Tibial artery (tissue), 4 donors: Measurements from ENCODE around the gene IGF1R.

Source experiments
- DNase-seq, 2 donors: peaks; one replicate each; pipeline ENCODE4 v3.0.0-alpha.2; 2019
- H3K27ac ChIP-seq, 2 donors: fragments of 200-600 bp; sonication (generic) in 1 of 2; 1 replicate in 1 of 2; 2 replicates in 1 of 2; pipeline ENCODE4 v1.5.1; 2018 to 2019; ENCODE audit warnings: mild to moderate bottlenecking in 1 of 2
- H3K27me3 ChIP-seq, 2 donors: fragments of 200-600 bp; sonication (generic) in 1 of 2; one replicate each; pipeline versions ENCODE4 v1.5.1 to v1.6.0; 2016 to 2019
- H3K36me3 ChIP-seq, 3 donors: fragments of 200-600 bp; sonication (generic) in 2 of 3; one replicate each; pipeline ENCODE4 v1.5.1; 2016 to 2019; ENCODE audit warnings: mild to moderate bottlenecking in 2 of 3
- H3K4me1 ChIP-seq, 4 donors: fragments of 200-600 bp; sonication (generic) in 2 of 4; 1 replicate in 3 of 4; 2 replicates in 1 of 4; pipeline ENCODE4 v1.5.1; 2016 to 2019
- H3K4me3 ChIP-seq, 2 donors: fragments of 200-600 bp; sonication (generic) in 1 of 2; 1 replicate in 1 of 2; 2 replicates in 1 of 2; pipeline ENCODE4 v1.5.1; 2018 to 2019; ENCODE audit warnings: mild to moderate bottlenecking in 2 of 2
- H3K9me3 ChIP-seq, 3 donors: fragments of 200-600 bp; sonication (generic) in 1 of 3; one replicate each; pipeline ENCODE4 v1.5.1; 2016 to 2019
- intact Hi-C: fragments of 100-400 bp; cut with DNase I; formaldehyde crosslinking; loops from one replicate; pipeline ENCODE4 v1.15.0; 2023; ENCODE audit warnings: low total_unique reads
- TF ChIP-seq, protein P1 (sequence below), 2 experiments: fragments of 200-600 bp in 1 of 2; fragments of 450-650 bp in 1 of 2; IDR thresholded peaks; one replicate each; pipeline ENCODE4 v1.5.1; 2017 to 2019; ENCODE audit warnings: antibody characterized with exemption in 2 of 2, mild to moderate bottlenecking in 1 of 2, moderate library complexity in 1 of 2

IGF1R gene

DNA sequence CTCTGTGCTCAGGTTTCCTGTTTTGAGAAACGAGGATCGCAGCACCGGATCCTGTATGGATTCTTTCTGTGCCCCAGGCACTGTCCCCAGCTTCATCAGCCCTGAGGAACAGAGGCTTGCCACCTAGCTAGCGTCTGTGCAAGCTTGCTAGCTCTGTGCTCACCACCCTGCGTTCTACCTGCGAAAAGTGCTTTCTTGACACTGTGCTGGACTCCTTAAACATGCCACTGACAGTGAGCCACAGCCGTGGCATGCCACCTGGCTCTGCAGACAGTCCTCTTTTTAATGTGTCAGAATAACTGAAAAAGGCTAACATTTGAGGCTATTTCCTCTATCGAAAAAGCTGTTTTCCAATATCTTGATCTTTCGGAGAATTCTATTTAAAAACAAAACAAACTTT lies 357.8 kb downstream of the IGF1R start:
- intact Hi-C loops, result no loop called here

DNA sequence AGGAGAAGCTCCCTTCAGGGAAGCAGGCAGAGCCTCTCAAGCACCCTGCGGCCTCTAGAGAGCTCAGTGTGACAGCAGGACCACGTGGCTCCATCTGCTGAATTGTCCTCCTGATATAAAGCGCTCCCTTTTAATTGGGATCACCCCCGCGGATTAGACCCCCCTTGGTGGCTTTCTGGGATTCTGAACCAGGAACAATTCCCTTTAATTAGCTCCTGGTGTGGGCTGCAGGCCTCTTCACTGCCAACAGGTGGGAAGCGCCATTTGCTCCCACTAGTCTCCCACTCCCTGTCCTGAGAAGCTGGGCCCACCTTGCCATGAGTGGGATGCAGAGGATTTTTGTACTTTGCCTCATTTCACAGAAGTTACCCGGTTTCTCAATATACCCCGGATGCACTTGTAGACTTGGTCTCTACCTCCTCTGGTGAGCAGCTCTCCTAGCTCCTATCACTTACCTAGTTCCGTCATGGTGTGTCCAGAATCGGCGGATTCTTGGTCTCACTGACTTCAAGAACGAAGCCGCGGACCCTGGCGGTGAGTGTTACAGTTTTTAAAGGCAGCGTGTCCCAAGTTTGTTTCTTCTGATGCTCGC lies 358.7 kb downstream of the IGF1R start:
- DNase-seq, result no peak
- H3K27me3 ChIP-seq, result no peaks in the 10 kb centered on the region
- peaks cover 0 to 24% (median 1%) of the 10 kb centered on the region in 4 donors for H3K4me1 ChIP-seq
- TF ChIP-seq, protein P1, sequence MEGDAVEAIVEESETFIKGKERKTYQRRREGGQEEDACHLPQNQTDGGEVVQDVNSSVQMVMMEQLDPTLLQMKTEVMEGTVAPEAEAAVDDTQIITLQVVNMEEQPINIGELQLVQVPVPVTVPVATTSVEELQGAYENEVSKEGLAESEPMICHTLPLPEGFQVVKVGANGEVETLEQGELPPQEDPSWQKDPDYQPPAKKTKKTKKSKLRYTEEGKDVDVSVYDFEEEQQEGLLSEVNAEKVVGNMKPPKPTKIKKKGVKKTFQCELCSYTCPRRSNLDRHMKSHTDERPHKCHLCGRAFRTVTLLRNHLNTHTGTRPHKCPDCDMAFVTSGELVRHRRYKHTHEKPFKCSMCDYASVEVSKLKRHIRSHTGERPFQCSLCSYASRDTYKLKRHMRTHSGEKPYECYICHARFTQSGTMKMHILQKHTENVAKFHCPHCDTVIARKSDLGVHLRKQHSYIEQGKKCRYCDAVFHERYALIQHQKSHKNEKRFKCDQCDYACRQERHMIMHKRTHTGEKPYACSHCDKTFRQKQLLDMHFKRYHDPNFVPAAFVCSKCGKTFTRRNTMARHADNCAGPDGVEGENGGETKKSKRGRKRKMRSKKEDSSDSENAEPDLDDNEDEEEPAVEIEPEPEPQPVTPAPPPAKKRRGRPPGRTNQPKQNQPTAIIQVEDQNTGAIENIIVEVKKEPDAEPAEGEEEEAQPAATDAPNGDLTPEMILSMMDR (IDR thresholded peaks at IDR 0.05), result no peak
- H3K4me3 ChIP-seq, result no peak overlapping the region
- H3K36me3 ChIP-seq, result no peaks in the 10 kb centered on the region
- no peaks in the 10 kb centered on the region for H3K9me3 ChIP-seq
- no peak overlapping the region for H3K27ac ChIP-seq
- intact Hi-C loops, result no loop called here

More for the DNA sequence above, 357.8 kb downstream of the IGF1R start:
- Histone ChIP-seq H3K9me3 (no peaks in the 10 kb centered on the region), H3K27me3 (no peaks in the 10 kb centered on the region), H3K4me3 (no peak overlapping the region), H3K27ac (peak overlapping the region in 1 of 2 donors; percentile 85), H3K36me3 (no peaks in the 10 kb centered on the region), H3K4me1 (peaks cover 0 to 24% (median 1%) of the 10 kb centered on the region in 4 donors)
- TF ChIP-seq, protein P1 (IDR thresholded peaks at IDR 0.05), result no peak
- DNase-seq, result no peak

DNA sequence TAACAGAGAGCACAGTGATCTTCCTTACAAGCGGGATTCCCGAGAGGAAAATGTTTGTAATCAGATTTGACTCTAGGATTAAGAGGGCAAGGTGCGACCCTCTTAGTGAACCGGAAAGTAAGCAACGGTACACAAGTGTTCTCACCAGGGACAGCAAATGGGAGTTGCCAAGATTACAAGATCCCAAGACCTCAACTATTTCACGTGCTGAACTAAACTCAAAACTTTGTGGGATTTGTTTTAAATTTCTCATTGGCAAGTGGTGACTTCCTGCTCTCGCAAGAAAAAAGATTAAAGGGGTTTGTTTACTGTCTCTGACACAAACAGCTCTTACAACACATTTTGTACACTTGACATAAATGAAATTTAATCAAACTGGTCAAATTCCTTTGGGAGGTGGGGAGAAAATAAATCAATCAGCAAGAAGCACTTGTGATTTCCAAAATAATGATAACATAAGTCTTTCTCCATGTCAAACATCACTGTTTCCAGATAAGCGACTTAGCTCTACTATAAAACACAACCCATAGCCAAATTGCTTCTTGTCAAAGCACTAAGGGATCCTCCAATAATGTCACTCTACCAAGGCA lies 361.5 kb downstream of the IGF1R start:
- no peaks in the 10 kb centered on the region for H3K9me3 ChIP-seq
- peaks cover 0 to 23% (median 3%) of the 10 kb centered on the region in 4 donors for H3K4me1 ChIP-seq
- no peak overlapping the region for H3K27ac ChIP-seq
- no peak for DNase-seq
- H3K36me3 ChIP-seq, result no peaks in the 10 kb centered on the region
- TF ChIP-seq, protein P1 (IDR thresholded peaks at IDR 0.05), result no peak
- no peaks in the 10 kb centered on the region for H3K27me3 ChIP-seq
- no peak overlapping the region for H3K4me3 ChIP-seq
- intact Hi-C loops, result no loop called here

DNA sequence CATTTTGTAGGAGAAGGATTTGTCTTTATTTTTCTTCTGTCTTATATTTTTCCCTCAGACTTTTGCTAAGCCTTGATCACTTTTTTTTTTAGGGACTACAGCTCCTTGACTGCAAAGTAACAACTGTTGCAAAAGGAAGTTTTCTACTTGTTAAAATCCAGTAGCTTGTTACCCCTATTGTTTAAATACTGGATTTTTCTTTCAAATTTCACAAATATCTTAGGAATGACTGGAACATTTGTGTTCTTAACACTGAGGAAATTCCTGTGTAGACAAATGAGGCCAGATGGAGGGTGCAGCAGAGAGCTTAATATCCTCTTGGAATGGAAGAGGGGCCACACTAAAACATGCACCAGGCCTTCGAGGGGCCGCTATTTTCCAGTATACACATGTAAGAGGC lies 362.4 kb downstream of the IGF1R start:
- no peaks in the 10 kb centered on the region for H3K36me3 ChIP-seq
- intact Hi-C loops, result no loop called here
- TF ChIP-seq, protein P1 (IDR thresholded peaks at IDR 0.05), result no peak

More for the DNA sequence above, 362.4 kb downstream of the IGF1R start:
- no peak overlapping the region for H3K4me3 ChIP-seq
- peaks cover 0 to 23% (median 4%) of the 10 kb centered on the region in 4 donors for H3K4me1 ChIP-seq
- no peaks in the 10 kb centered on the region for H3K27me3 ChIP-seq
- no peaks in the 10 kb centered on the region for H3K9me3 ChIP-seq
- no peak for DNase-seq
- H3K27ac ChIP-seq, result no peak overlapping the region
